Heart left ventricle (tissue), 16 donors: ENCODE results near the gene SMC1B. TPM values are rescaled to one million over a fixed set of nuclear protein-coding genes. Genes with fewer than 3 reads are reported as not detected.

Source experiments
- ATAC-seq, 4 donors: fragments of 200-7000 bp; cut with Tn5 transposase; one replicate each; pipeline ENCODE4 v1.9.1; 2020 to 2022; ENCODE audit warnings: moderate library complexity in 4 of 4, mild to moderate bottlenecking in 3 of 4, moderate number of reproducible peaks in 1 of 4
- DNase-seq, 5 donors: peaks; one replicate each; pipeline ENCODE4 v3.0.0-alpha.2; 2020
- H3K27ac ChIP-seq, 12 donors: fragments of 200-600 bp; sonication (generic) in 4 of 12; one replicate each; pipeline versions ENCODE4 v1.5.0 to v1.8.0; 2016 to 2022; ENCODE audit warnings: mild to moderate bottlenecking in 2 of 12
- H3K27me3 ChIP-seq, 9 donors: fragments of 200-600 bp; sonication (generic) in 2 of 9; one replicate each; pipeline versions ENCODE4 v1.5.1 to v1.8.0; 2016 to 2022; ENCODE audit warnings: mild to moderate bottlenecking in 3 of 9
- H3K36me3 ChIP-seq, 9 donors: fragments of 200-600 bp; sonication (generic) in 2 of 9; one replicate each; pipeline versions ENCODE4 v1.5.0 to v1.8.0; 2018 to 2022; ENCODE audit warnings: mild to moderate bottlenecking in 2 of 9
- H3K4me1 ChIP-seq, 12 donors: fragments of 200-600 bp; sonication (generic) in 4 of 12; one replicate each; pipeline versions ENCODE4 v1.5.0 to v1.8.0; 2016 to 2022; ENCODE audit warnings: mild to moderate bottlenecking in 3 of 12
- H3K4me3 ChIP-seq, 12 donors: fragments of 200-600 bp; sonication (generic) in 4 of 12; one replicate each; pipeline versions ENCODE4 v1.5.0 to v1.8.0; 2017 to 2022; ENCODE audit warnings: mild to moderate bottlenecking in 9 of 12, moderate library complexity in 4 of 12
- H3K9me3 ChIP-seq, 12 donors: fragments of 200-600 bp; sonication (generic) in 4 of 12; one replicate each; pipeline versions ENCODE4 v1.5.0 to v1.8.0; 2016 to 2022; ENCODE audit warnings: mild to moderate bottlenecking in 1 of 12
- CTCF ChIP-seq, 12 donors: fragments of 200-600 bp; sonication (generic) in 4 of 12; IDR thresholded peaks; one replicate each; pipeline versions ENCODE4 v1.5.0 to v1.8.0; 2018 to 2022; ENCODE audit warnings: antibody characterized with exemption in 12 of 12, mild to moderate bottlenecking in 5 of 12
- POLR2A ChIP-seq, 2 donors: fragments of 450-650 bp; IDR thresholded peaks; one replicate each; pipeline ENCODE4 v1.6.1; 2017; ENCODE audit warnings: antibody characterized with exemption in 2 of 2, mild to moderate bottlenecking in 2 of 2, moderate library complexity in 2 of 2
- WGBS, 4 donors: extraction: QIAGEN DNeasy Blood & Tissue Kit in 2 of 4; methylation state at CpG; one replicate each; pipeline versions ENCODE4 v1.1.5 to v1.1.7; 2013 to 2018; 5-methylcytosine and 5-hydroxymethylcytosine counted together
- intact Hi-C, 10 donors: fragments of 100-400 bp; cut with DNase I; formaldehyde crosslinking; loops; one replicate each; pipeline versions ENCODE4 v1.11.1 to v1.14.2; 2022
- polyA plus RNA-seq, 2 donors: library from polyadenylated mRNA; stranded (reverse); fragments of 200-250 nt; gene quantifications; one replicate each; pipeline ENCODE4 v1.2.3, GENCODE V29; 2013
- total RNA-seq, 9 donors: library from RNA; depleted of rRNA in 2 of 9; stranded (reverse); fragments of >200 nt in 2 of 9; fragmentation: NEBNext Ultra II Directional in 3 of 9; extraction: Animal tissue kit (Norgen Biotek cat#: 25700) in 3 of 9; gene quantifications; one replicate each; pipeline versions ENCODE4 v1.1.0 to v1.2.4, GENCODE V29; 2016 to 2023
- donor health status: ischemic (EF 13 %, LVEDD 7.1; RV severe dilation, severe dysfunction).
- donor health status: healthy with polysubstance abuse.
- donor health status: DM: no; HTN: yes; CAD: no.
- donor health status: DM: no; HTN: no; CAD: no.
- donor health status: ischemic (EF 25% LVEDD 6.9; RV normal size, moderate dysfunction).
- donor health status: ischemic (EF 25% LVEDD 5.7; RV mildly dilated, moderate dysfunction).
- donor health status: healthy.
- donor health status: DM: yes; HTN: yes; CAD: no.
- donor health status: ischemic (EF 35%, LVEDD 5.7; RV mildly dilated, moderate dysfunction).
- donor health status: nonischemic (EF 11% LVEDD 7.7; RV severe dilation, severe dysfunction).
- donor health status: DM: yes; HTN: yes; CAD: no.
- donor health status: PGD.
- donor health status: ischemic (EF 29% LVEDD 5.4; RV normal size, mild dysfunction).
- donor health status: nonischemic (EF 23%, LVEDD 6.1; RV moderate dilation, normal function).

SMC1B gene
- total and polyA plus RNA-seq, 11 donors: not detected

GRCh38 chr22:45319324-45319685 lies 94.1 kb downstream of the SMC1B start:
- intact Hi-C loops: loop anchor here in 4 of 10 donors (5.0 to 10.0 kb wide), 4 partner anchors 42 to 118 kb away; partner anchors contain the start of genes RIBC2 (in 1 of the 4) and SMC1B (in 1 of the 4)

GRCh38 chr22:45318558-45319323 lies 94.7 kb downstream of the SMC1B start:
- intact Hi-C loops: loop anchor here in 5 of 10 donors (1.0 to 10.0 kb wide), 5 partner anchors 16 to 119 kb away; partner anchors contain the start of genes RIBC2 (in 1 of the 5) and SMC1B (in 1 of the 5)
- peak in 1 of 5 donors; percentile 23 for DNase-seq
- peak in 2 of 4 donors; percentile 10 for ATAC-seq
- 67 to 71% (median 69%) methylated on average over 12 of the region's 12 CpGs for WGBS, 4 donors
- TF ChIP-seq POLR2A (IDR thresholded peaks at IDR 0.05) (no peak), CTCF (IDR thresholded peaks at IDR 0.05) (no peak)
- Histone ChIP-seq H3K27me3 (no peaks in the 10 kb centered on the region), H3K4me1 (peaks cover 0 to 69% (median 41%) of the 10 kb centered on the region in 12 donors), H3K27ac (peak overlapping the region; percentile 35 to 92 (median 74)), H3K4me3 (peak overlapping the region in 4 of 12 donors; percentile 2 to 31 (median 16)), H3K9me3 (no peaks in the 10 kb centered on the region), H3K36me3 (peaks cover 0 to 19% (median 14%) of the 10 kb centered on the region in 9 donors)

More at GRCh38 chr22:45319324-45319685, 94.1 kb downstream of the SMC1B start:
- peak in 3 of 4 donors; percentile 39 to 63 (median 54) for ATAC-seq
- 38 to 63% (median 59%) methylated on average over 5 of the region's 5 CpGs for whole genome bisulfite sequencing, 4 donors
- no peaks in the 10 kb centered on the region for H3K9me3 ChIP-seq
- H3K27ac ChIP-seq: peak overlapping the region in 10 of 12 donors; percentile 35 to 92 (median 76)
- peak in 1 of 5 donors; percentile 55 for DNase-seq
- H3K4me3 ChIP-seq: peak overlapping the region in 1 of 12 donors; percentile 19
- H3K27me3 ChIP-seq: no peaks in the 10 kb centered on the region
- TF ChIP-seq POLR2A (IDR thresholded peaks at IDR 0.05): no peak
- no peak for TF ChIP-seq CTCF (IDR thresholded peaks at IDR 0.05)
- peaks cover 0 to 67% (median 35%) of the 10 kb centered on the region in 12 donors for H3K4me1 ChIP-seq
- H3K36me3 ChIP-seq: peaks cover 0 to 24% (median 19%) of the 10 kb centered on the region in 9 donors

GRCh38 chr22:45318168-45318557 lies 95.2 kb downstream of the SMC1B start:
- H3K4me3 ChIP-seq: peak overlapping the region in 7 of 12 donors; percentile 2 to 38 (median 18)
- intact Hi-C loops: loop anchor here in 5 of 10 donors (1.0 to 10.0 kb wide), 5 partner anchors 16 to 119 kb away; partner anchors contain the start of genes RIBC2 (in 1 of the 5) and SMC1B (in 1 of the 5)
- no peaks in the 10 kb centered on the region for H3K27me3 ChIP-seq
- peak overlapping the region; percentile 35 to 92 (median 74) for H3K27ac ChIP-seq
- H3K36me3 ChIP-seq: peaks cover 0 to 13% (median 8%) of the 10 kb centered on the region in 9 donors
- H3K4me1 ChIP-seq: peaks cover 0 to 74% (median 42%) of the 10 kb centered on the region in 12 donors
- ATAC-seq (peak in 3 of 4 donors; percentile 28 to 77 (median 73)), DNase-seq (peak; percentile 75 to 85 (median 83))
- no peak for TF ChIP-seq POLR2A (IDR thresholded peaks at IDR 0.05)
- no peak for TF ChIP-seq CTCF (IDR thresholded peaks at IDR 0.05)
- WGBS, 4 donors: 10 to 15% (median 12%) methylated on average over 8 of the region's 8 CpGs
- no peaks in the 10 kb centered on the region for H3K9me3 ChIP-seq
